ENCODE results near the gene CELF5. TPM values are rescaled to one million over a fixed set of nuclear protein-coding genes. Genes with fewer than 3 reads are reported as not detected.
"Not testable (repeated sequence)": the region's sequence is repeated elsewhere in the genome, so short reads cannot be mapped to it uniquely, and the experiment has no call there.

CELF5 gene
- total RNA-seq, 4 donors from 2014 or later: 0.27 to 0.48 TPM; not detected in 2

GRCh38 chr19:3201911-3202310, 22.6 kb upstream of the CELF5 start:
- no peak overlapping the region for H3K4me3 ChIP-seq
- H3K9me3 ChIP-seq: no peaks in the 10 kb centered on the region
- TF ChIP-seq POLR2AphosphoS5 (IDR thresholded peaks at IDR 0.05): no peak
- no peak for TF ChIP-seq CTCF (IDR thresholded peaks at IDR 0.05)
- TF ChIP-seq EP300 (IDR thresholded peaks at IDR 0.05; ENCODE audit: low read depth): no peak
- no peak for TF ChIP-seq POLR2A (IDR thresholded peaks at IDR 0.05)
- H3K27me3 ChIP-seq: no peaks in the 10 kb centered on the region
- intact Hi-C loops (cut with DNase I; ENCODE audit: low total_unique reads): no loop called here
- no peak overlapping the region for H3K27ac ChIP-seq
- no peak for DNase-seq
- WGBS, 2 donors (ENCODE audit: low coverage in 1 of 2): 92% methylated on average over 14 of the region's 14 CpGs; no CpG with 5 or more reads in 1 of the 2 donors
- in situ Hi-C loops (cut with MboI; ENCODE audit: low pct_ligation_motif_present in 1 of 4, low pct_unique_long_range_greater_than_20kb in 1 of 4, low sequenced_read_pairs in 3 of 4): no loop called here
- H3K36me3 ChIP-seq: peaks cover 0 to 24% (median 5%) of the 10 kb centered on the region in 4 donors
- no peaks in the 10 kb centered on the region for H3K4me1 ChIP-seq

GRCh38 chr19:3202346-3202745, 22.1 kb upstream of the CELF5 start:
- Histone ChIP-seq H3K27me3 (no peaks in the 10 kb centered on the region), H3K36me3 (peaks cover 0 to 27% (median 3%) of the 10 kb centered on the region in 4 donors), H3K4me1 (no peaks in the 10 kb centered on the region), H3K9me3 (no peaks in the 10 kb centered on the region), H3K4me3 (no peak overlapping the region), H3K27ac (no peak overlapping the region)
- in situ Hi-C loops (cut with MboI; ENCODE audit: low pct_ligation_motif_present in 1 of 4, low pct_unique_long_range_greater_than_20kb in 1 of 4, low sequenced_read_pairs in 3 of 4) (no loop called here), intact Hi-C loops (cut with DNase I; ENCODE audit: low total_unique reads) (no loop called here)
- TF ChIP-seq CTCF (IDR thresholded peaks at IDR 0.05) (no peak), POLR2A (IDR thresholded peaks at IDR 0.05) (no peak), POLR2AphosphoS5 (IDR thresholded peaks at IDR 0.05) (no peak), EP300 (IDR thresholded peaks at IDR 0.05; ENCODE audit: low read depth) (no peak)
- 85% methylated on average over 12 of the region's 12 CpGs; no CpG with 5 or more reads in 1 of the 2 donors for WGBS, 2 donors (ENCODE audit: low coverage in 1 of 2)
- no peak for DNase-seq

- H3K4me1 ChIP-seq; H3K27ac ChIP-seq; H3K27me3 ChIP-seq; DNase-seq; H3K9me3 ChIP-seq; in situ Hi-C loops (cut with MboI; ENCODE audit: low pct_ligation_motif_present in 1 of 4, low pct_unique_long_range_greater_than_20kb in 1 of 4, low sequenced_read_pairs in 3 of 4); H3K4me3 ChIP-seq; intact Hi-C loops (cut with DNase I; ENCODE audit: low total_unique reads): not testable (repeated sequence)
- WGBS, 2 donors (ENCODE audit: low coverage in 1 of 2): 94% methylated on average over 7 of the region's 7 CpGs; no CpG with 5 or more reads in 1 of the 2 donors
- peaks cover 0 to 33% (median 3%) of the 10 kb centered on the region in 4 donors for H3K36me3 ChIP-seq
These were observed 21.6 kb upstream of the CELF5 start for GRCh38 chr19:3202895-3203294.

- Histone ChIP-seq H3K27ac (no peak overlapping the region), H3K27me3 (no peaks in the 10 kb centered on the region), H3K9me3 (no peaks in the 10 kb centered on the region), H3K4me1 (no peaks in the 10 kb centered on the region), H3K4me3 (no peak overlapping the region), H3K36me3 (peaks cover 0 to 34% (median 3%) of the 10 kb centered on the region in 4 donors)
- WGBS, 2 donors (ENCODE audit: low coverage in 1 of 2): 92% methylated on average over 37 of the region's 43 CpGs; no CpG with 5 or more reads in 1 of the 2 donors
- no peak for TF ChIP-seq POLR2A (IDR thresholded peaks at IDR 0.05)
- no peak for TF ChIP-seq EP300 (IDR thresholded peaks at IDR 0.05; ENCODE audit: low read depth)
- no peak for TF ChIP-seq CTCF (IDR thresholded peaks at IDR 0.05)
- TF ChIP-seq POLR2AphosphoS5 (IDR thresholded peaks at IDR 0.05): no peak
- intact Hi-C loops (cut with DNase I; ENCODE audit: low total_unique reads): no loop called here
- in situ Hi-C loops (cut with MboI; ENCODE audit: low pct_ligation_motif_present in 1 of 4, low pct_unique_long_range_greater_than_20kb in 1 of 4, low sequenced_read_pairs in 3 of 4): no loop called here
- no peak for DNase-seq
These were observed 20.4 kb upstream of the CELF5 start for GRCh38 chr19:3203805-3204645.

Data from transverse colon (tissue), 4 donors.